ENCODE measurements around the gene ASCC3. TPM values are rescaled to one million over a fixed set of nuclear protein-coding genes. Genes with fewer than 3 reads are reported as not detected.

ASCC3 gene
- total RNA-seq, 2 experiments from 2014 or later, result 28.5 to 47.5 TPM

DNA sequence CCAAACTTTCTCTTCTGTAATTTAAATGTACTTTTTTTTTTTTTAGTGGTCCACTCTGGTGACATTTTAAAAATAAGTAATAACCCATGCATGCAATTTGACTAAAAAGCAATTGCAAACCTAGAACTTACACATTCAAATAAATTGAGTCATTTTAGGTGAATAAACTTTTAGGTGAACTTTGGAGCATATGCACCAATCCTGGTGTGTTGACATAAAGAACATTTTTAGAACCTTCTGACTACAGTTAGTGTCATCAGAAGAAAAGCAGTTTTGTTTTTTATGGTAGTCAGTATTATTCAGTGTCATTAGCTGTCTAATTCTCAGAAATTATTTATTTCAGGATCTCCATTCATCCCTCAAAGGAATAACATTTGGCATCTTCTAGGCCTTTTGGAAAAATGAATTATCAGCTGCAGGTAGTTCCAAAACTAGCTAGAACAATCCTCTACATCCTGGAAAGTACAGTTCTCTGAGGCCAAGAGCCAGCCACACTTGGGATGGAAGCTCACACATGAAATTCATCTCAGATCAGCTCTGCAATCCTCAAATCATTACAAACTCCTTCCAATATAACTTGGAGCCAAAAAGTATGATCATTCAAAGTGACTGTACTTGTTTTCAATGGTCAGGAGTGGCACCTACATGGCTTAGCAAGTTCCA, 378.0 kb downstream of the ASCC3 start:
- H4K20me1 ChIP-seq (ENCODE audit: insufficient read depth, low read length), result no peaks in the 10 kb centered on the region
- no peaks in the 10 kb centered on the region for H3K79me2 ChIP-seq (ENCODE audit: insufficient read depth, low read depth, low read length)
- CTCF ChIA-PET (ENCODE audit: unreplicated experiment), result no interaction called here
- H3K9me3 ChIP-seq (ENCODE audit: low read length), result no peaks in the 10 kb centered on the region
- TF ChIP-seq, protein P1, sequence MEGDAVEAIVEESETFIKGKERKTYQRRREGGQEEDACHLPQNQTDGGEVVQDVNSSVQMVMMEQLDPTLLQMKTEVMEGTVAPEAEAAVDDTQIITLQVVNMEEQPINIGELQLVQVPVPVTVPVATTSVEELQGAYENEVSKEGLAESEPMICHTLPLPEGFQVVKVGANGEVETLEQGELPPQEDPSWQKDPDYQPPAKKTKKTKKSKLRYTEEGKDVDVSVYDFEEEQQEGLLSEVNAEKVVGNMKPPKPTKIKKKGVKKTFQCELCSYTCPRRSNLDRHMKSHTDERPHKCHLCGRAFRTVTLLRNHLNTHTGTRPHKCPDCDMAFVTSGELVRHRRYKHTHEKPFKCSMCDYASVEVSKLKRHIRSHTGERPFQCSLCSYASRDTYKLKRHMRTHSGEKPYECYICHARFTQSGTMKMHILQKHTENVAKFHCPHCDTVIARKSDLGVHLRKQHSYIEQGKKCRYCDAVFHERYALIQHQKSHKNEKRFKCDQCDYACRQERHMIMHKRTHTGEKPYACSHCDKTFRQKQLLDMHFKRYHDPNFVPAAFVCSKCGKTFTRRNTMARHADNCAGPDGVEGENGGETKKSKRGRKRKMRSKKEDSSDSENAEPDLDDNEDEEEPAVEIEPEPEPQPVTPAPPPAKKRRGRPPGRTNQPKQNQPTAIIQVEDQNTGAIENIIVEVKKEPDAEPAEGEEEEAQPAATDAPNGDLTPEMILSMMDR (conservative IDR thresholded peaks at IDR 0.05; ENCODE audit: low read length), result no peak
- no peak for TF ChIP-seq EZH2phosphoT487 (IDR thresholded peaks at IDR 0.05; ENCODE audit: borderline replicate concordance, low read depth, low read length)
- DNase-seq (ENCODE audit: low spot score), result no peak
- no peaks in the 10 kb centered on the region for H3K4me1 ChIP-seq (ENCODE audit: insufficient read depth, low read length, poor library complexity, severe bottlenecking)
- no peak overlapping the region for H2AFZ ChIP-seq (ENCODE audit: low read length)
- no peaks in the 10 kb centered on the region for H3K9me2 ChIP-seq (ENCODE audit: insufficient read depth, low read length)
- intact Hi-C loops (cut with micrococcal nuclease; ENCODE audit: unreplicated experiment), result no loop called here
- no peak overlapping the region for H3K4me3 ChIP-seq (ENCODE audit: low read depth, low read length, poor library complexity, severe bottlenecking)
- no peak overlapping the region for H3K27ac ChIP-seq (ENCODE audit: low read depth, low read length, poor library complexity, severe bottlenecking)
- POLR2A ChIA-PET, result interaction anchor here (0.5 to 0.7 kb wide), 4 partner anchors 19 to 1335 kb away, joined by 3 to 4 read pairs (median 4); no protein-coding TSS in a partner anchor
- no TSS peak for BruUV-seq (replicated peaks)
- no peak overlapping the region for H3K4me2 ChIP-seq (ENCODE audit: low read length)
- no peaks in the 10 kb centered on the region for H3K36me3 ChIP-seq (ENCODE audit: insufficient read depth, low read length)

DNA sequence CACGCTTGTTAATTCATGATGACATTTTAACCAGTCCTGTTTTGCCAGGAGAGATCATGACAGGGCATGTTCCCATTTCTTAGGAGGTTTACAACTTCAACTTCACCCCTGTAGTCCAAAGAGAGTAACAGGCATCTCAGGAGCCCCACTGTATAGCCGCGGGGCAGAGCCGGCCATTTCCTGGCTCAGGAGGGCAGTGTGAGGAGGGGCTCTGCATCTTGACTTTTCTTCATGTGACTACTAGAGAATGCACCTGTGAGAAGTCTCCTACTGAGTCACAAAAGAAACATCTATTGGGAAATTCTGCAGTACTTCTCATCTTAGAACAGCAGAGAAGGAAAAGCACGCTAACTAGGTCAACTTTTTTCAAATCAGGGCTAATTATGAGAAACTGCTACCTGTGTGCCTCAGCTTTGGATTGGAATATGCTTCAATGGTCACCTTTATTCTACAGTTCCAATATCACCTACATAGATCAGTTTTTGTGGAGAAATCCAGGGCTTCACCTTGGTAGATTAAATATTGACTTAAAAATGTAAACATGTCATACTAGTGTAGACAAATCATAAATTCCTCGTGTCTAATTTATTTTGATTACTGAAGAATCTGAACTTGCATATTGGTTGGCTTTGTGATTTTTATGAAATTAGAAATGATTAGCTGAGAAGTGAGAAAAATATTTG, 387.8 kb downstream of the ASCC3 start:
- H3K27ac ChIP-seq (ENCODE audit: low read depth, low read length, poor library complexity, severe bottlenecking), result no peak overlapping the region
- no TSS peak for BruUV-seq (replicated peaks)
- H4K20me1 ChIP-seq (ENCODE audit: insufficient read depth, low read length), result no peaks in the 10 kb centered on the region
- H2AFZ ChIP-seq (ENCODE audit: low read length), result no peak overlapping the region
- no peak for DNase-seq (ENCODE audit: low spot score)
- no peak overlapping the region for H3K4me3 ChIP-seq (ENCODE audit: low read depth, low read length, poor library complexity, severe bottlenecking)
- H3K36me3 ChIP-seq (ENCODE audit: insufficient read depth, low read length), result no peaks in the 10 kb centered on the region
- H3K4me2 ChIP-seq (ENCODE audit: low read length), result peak overlapping the region; percentile 59; the same call in 1 of the 2 replicates
- POLR2A ChIA-PET, result interaction anchor here (0.5 to 1.2 kb wide), 3 partner anchors 13 to 148 kb away, joined by 3 to 4 read pairs (median 4); no protein-coding TSS in a partner anchor
- H3K9me3 ChIP-seq (ENCODE audit: low read length), result no peaks in the 10 kb centered on the region
- no peaks in the 10 kb centered on the region for H3K79me2 ChIP-seq (ENCODE audit: insufficient read depth, low read depth, low read length)
- intact Hi-C loops (cut with micrococcal nuclease; ENCODE audit: unreplicated experiment), result no loop called here
- H3K9me2 ChIP-seq (ENCODE audit: insufficient read depth, low read length), result no peaks in the 10 kb centered on the region
- no peaks in the 10 kb centered on the region for H3K4me1 ChIP-seq (ENCODE audit: insufficient read depth, low read length, poor library complexity, severe bottlenecking)
- CTCF ChIA-PET (ENCODE audit: unreplicated experiment), result no interaction called here
- TF ChIP-seq, protein P1 (conservative IDR thresholded peaks at IDR 0.05; ENCODE audit: low read length), result no peak
- TF ChIP-seq EZH2phosphoT487 (IDR thresholded peaks at IDR 0.05; ENCODE audit: borderline replicate concordance, low read depth, low read length), result no peak

All from OCI-LY7 (cell line).